Panc1 (cell line): ENCODE results near the gene ZNF764.

Experiments
- POLR2AphosphoS5 ChIP-seq: IDR thresholded peaks from 2 replicates; pipeline ENCODE4 v1.6.1; 2012; ENCODE audit warnings: mild to moderate bottlenecking, low read depth, low read length, moderate library complexity
- SIN3A ChIP-seq: IDR thresholded peaks from 2 replicates; pipeline ENCODE4 v1.6.1; 2012; ENCODE audit warnings: low read depth, mild to moderate bottlenecking, low read length, moderate library complexity, borderline replicate concordance; ENCODE audit not compliant: insufficient read depth
- TF ChIP-seq, protein P1 (sequence below): fragments of 450-650 bp; IDR thresholded peaks from 2 replicates; pipeline ENCODE4 v1.5.1; 2017; ENCODE audit warnings: mild to moderate bottlenecking

- TF ChIP-seq, protein P1, sequence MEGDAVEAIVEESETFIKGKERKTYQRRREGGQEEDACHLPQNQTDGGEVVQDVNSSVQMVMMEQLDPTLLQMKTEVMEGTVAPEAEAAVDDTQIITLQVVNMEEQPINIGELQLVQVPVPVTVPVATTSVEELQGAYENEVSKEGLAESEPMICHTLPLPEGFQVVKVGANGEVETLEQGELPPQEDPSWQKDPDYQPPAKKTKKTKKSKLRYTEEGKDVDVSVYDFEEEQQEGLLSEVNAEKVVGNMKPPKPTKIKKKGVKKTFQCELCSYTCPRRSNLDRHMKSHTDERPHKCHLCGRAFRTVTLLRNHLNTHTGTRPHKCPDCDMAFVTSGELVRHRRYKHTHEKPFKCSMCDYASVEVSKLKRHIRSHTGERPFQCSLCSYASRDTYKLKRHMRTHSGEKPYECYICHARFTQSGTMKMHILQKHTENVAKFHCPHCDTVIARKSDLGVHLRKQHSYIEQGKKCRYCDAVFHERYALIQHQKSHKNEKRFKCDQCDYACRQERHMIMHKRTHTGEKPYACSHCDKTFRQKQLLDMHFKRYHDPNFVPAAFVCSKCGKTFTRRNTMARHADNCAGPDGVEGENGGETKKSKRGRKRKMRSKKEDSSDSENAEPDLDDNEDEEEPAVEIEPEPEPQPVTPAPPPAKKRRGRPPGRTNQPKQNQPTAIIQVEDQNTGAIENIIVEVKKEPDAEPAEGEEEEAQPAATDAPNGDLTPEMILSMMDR: no peak
- TF ChIP-seq POLR2AphosphoS5 (no peak), SIN3A (no peak)
Measured at GRCh38 chr16:30565984-30566383, 7.8 kb upstream of the ZNF764 start.
